KBM-7 (cell line): ENCODE results near the gene NBDY.

Experiments
- DNase-seq: peaks from one replicate; pipeline ENCODE4 v3.0.0-alpha.2; 2015
- in situ Hi-C: fragments of 300-500 bp; cut with MboI; formaldehyde crosslinking; loops from 2 replicates; pipeline ENCODE4 v1.14.3; 2020; ENCODE audit warnings: low sequenced_read_pairs, low pct_unique_long_range_greater_than_20kb, mixed read lengths

NBDY gene

DNA sequence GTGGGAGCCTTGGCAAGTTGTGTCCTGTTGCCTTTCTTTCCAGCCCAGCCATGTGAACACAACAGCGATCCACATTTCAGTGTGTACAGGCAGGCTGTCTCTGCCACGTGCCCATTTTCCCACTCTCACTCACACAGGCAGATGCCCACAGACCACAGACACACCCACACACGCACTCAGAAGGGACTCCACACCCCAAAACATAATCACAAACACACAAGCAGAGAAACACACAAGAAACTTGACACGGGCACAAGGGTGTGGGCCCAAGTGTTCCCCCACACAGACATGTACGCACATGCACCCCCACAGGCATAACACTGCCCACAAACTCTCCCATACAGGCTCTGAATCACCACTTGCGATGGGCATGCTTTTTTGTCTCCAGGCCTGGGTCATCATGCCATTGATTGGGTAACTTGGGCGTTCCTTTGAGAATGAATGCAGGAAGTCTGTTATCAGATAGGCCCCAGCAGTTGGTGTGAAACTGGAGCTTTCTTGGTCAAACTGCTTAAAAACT lies 84.3 kb downstream of the NBDY start:
- in situ Hi-C loops, result no loop called here

DNA sequence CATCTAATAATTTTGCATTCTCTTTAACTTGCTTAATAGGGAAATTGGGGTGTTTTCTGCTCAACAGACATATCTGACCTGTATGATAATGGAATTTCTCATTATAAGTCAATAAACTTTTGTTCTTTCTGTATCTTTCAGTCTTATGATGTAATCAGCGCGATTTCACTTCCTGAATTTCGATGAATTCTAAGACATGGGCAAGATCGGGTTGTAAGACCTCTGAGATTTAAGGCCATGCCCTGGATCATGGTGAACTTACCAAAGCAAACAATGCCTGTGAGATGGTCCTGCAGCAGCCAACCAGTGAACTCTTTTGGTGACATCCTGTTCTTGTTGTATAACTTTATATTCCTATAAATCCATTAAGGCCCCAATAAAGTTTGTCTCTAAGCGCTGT lies 88.1 kb downstream of the NBDY start:
- no peak for DNase-seq
- in situ Hi-C loops, result no loop called here

More for the DNA sequence above, 84.3 kb downstream of the NBDY start:
- DNase-seq, result peak; percentile 92

- in situ Hi-C loops, result no loop called here
- DNase-seq, result no peak
Observed at GRCh38 chrX:56826020-56826419, 97.0 kb downstream of the NBDY start.

DNA sequence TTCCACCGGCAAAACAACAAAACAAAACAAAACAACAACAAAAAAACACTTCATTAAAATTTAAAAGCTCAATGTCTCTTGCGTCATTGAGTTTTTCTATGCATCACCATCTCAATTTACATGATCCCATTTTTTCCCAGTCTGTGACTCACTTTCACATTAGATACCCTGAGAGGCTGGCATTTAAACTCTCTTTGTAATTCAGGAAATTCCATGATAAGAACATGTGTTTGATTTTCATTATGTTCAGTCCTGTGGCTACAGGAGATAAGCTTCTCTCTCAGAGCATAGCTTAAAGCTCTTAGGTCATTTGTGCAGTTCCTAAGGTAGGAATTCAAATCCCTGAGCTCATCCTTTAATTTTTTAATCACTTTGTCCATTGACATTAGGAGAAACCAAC lies 104.6 kb downstream of the NBDY start:
- in situ Hi-C loops, result no loop called here
- no peak for DNase-seq

GRCh38 chrX:56853436-56853835 lies 124.4 kb downstream of the NBDY start:
- DNase-seq, result no peak
- in situ Hi-C loops, result no loop called here

DNA sequence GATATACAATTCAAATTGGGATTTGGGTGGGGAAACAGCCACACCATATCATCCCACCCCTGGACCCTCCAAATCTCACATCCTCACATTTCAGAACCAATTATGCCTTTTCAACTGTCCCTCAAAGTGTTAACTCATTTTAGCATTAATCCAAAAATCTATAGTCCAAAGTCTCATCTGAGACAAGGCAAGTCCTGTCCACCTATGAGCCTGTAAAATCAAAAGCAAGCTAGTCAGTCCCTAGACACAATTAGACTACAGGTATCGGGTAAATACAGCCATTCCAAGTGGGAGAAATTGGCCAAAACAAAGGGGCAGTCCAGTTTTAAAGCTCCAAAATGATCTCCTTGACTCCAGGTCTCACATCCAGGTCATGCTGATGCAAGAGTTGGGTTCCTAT lies 128.0 kb downstream of the NBDY start:
- in situ Hi-C loops, result no loop called here
- no peak for DNase-seq

GRCh38 chrX:56860888-56861287 lies 131.8 kb downstream of the NBDY start:
- no peak for DNase-seq
- in situ Hi-C loops, result no loop called here
